ENCODE data around the gene NTRK3.

NTRK3 gene

DNA sequence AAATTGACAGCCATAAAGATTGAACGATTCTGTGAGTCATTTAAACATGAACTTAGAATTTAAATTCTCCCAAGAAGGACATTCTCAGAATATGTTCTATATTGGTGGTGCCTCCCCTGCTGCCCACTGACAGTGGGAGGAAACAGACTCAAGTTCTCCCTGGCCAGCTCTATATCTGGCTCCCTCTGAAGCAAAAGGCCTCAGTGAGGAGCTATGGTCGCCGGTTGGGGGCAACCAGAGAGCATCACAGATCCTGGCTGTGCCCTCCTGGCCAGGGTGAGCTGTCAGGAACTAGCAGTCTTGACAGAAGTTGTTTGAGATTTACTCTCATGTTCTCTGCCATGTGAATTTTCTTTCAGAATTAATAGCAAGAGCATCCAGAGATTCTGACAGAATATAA, 285.5 kb downstream of the NTRK3 start:
- no peak for DNase-seq

DNA sequence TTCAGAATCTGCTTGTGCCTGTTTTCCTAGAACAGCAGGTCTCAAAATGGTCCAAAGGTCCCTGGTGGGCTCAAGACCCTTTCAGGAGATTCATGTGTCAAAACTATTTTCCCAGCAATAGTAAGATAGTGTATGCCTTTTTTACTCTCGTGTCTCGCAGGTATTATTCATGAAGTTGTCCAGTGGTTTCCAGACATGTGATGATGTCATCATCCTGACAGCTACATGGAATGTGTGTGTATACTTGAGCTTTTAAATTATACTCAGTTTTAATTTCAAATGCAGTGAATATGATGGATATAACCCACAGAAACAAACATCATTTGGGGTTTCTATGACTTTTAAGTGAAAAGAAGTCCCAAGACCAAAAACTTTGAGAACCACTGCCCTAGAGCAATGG, 288.6 kb downstream of the NTRK3 start:
- DNase-seq, result no peak

GRCh38 chr15:87965304-87965703, 291.2 kb downstream of the NTRK3 start:
- no peak for DNase-seq

- DNase-seq, result no peak
Observed at GRCh38 chr15:87962428-87962827, 294.1 kb downstream of the NTRK3 start.

DNA sequence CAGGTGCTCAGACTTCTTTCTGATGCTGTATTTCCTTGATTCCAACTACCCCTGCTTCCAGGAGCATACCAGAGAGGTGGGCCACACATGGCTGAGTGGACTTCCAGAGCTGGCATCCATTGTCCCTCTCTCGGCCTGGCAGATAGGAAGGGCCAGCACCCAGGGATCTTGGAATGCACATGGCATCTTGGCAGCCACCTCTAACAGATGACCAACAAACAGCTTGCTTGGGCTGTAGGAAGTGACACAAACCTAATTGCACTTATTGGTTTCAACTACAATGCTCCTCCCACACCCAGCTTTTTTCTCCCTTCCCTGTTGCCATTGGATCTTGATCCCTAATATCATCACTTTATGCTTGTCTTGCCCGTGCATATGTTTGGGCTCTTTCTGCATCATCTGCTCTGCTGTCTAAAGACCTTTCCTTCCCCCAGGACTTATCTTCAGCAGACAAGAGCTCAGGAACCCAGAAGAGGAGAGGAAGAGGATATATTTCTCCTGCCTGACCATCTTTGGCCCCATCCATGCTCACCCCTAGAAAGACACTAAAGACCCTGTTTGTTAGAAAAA, 294.6 kb downstream of the NTRK3 start:
- DNase-seq, result no peak

- DNase-seq, result no peak
Observed at GRCh38 chr15:87959662-87960061, 296.9 kb downstream of the NTRK3 start.

DNA sequence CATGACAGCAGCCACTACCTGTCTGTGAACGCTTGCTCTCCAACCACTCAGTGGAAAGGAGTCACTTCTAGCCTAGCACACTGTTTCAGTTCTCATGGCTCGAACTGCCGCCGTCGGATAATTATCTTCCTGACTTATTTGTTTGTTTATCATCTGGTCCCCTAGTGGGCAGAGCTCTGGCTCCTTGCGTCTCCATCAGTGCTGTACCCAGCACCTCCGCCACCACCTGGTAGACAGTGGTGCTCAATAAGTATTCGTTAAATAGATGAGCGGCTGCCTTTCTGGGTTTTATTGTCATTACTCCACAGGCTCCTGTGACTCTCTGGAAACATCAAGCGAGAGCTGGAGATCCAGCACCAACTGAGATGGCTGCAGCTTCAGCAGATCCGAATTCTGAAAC, 297.5 kb downstream of the NTRK3 start:
- no peak for DNase-seq

GRCh38 chr15:87955284-87955909, 301.1 kb downstream of the NTRK3 start:
- no peak for DNase-seq

GRCh38 chr15:87954793-87955192, 301.7 kb downstream of the NTRK3 start:
- DNase-seq, result no peak

- no peak for DNase-seq
Observed at GRCh38 chr15:87952736-87953287, 303.7 kb downstream of the NTRK3 start.

- no peak for DNase-seq
Observed at GRCh38 chr15:87949575-87950223, 306.8 kb downstream of the NTRK3 start.

DNA sequence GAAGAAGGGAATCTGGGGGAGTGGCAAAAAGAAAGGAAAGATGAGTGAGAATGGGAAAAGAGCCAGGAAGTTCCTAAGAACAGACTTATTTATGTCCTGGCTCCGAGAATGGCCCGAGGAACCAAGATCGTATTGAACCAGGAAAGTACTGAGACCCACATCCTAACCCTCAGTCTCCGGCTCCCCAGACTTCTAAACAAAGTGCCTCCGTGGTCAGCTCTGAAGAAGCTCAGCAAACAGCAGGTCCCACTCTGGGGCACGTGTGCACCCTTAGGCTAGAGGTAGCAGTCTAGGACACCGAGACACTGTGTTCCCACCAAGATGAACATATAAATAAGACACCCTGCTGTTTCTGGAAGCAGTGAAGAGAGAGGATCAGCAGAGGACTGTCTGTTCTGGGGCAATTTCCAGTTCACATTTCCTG, 307.4 kb downstream of the NTRK3 start:
- no peak for DNase-seq

- no peak for DNase-seq
Observed at GRCh38 chr15:87947560-87947959, 309.0 kb downstream of the NTRK3 start.

GRCh38 chr15:87945246-87945645, 311.3 kb downstream of the NTRK3 start:
- DNase-seq, result no peak

DNA sequence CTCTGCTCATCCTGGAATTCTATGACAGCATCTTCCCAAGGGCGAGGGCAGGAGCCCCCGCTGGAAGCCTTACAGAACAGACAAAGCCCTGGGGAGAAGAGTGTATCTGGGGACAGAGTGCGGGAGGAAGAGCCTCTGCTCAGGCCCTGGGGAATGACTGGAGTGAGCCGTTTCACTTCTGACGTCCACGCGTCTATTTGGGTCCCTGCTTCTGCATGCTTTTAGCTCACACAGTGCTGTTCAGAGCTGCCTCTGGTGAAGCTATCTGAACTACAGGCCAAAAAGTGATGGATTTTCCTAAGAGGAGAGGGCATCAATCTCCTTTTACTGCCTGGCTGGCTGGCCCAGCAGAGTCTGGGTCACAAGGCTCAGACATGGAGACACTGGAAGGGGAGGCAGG, 311.8 kb downstream of the NTRK3 start:
- no peak for DNase-seq

DNA sequence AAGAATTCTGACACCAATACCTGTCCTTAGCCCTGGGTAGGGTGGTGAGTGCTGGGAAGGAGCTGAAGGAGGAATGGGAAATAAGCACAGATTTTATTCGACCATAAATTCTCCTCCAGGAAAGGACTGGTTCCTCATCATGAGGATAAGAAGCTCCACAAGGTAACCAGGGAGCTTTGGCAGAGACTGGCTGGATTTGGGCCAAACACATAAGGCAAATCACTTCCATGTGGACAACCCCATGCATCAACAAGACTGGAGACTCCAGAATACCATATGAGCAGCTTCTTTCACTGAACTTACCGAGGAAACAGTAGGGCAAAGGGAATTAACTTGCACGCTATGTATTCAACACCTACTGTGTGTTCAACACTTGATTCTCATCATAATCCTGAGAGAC, 312.5 kb downstream of the NTRK3 start:
- no peak for DNase-seq

GRCh38 chr15:87943626-87944025, 312.9 kb downstream of the NTRK3 start:
- DNase-seq, result no peak

DNA sequence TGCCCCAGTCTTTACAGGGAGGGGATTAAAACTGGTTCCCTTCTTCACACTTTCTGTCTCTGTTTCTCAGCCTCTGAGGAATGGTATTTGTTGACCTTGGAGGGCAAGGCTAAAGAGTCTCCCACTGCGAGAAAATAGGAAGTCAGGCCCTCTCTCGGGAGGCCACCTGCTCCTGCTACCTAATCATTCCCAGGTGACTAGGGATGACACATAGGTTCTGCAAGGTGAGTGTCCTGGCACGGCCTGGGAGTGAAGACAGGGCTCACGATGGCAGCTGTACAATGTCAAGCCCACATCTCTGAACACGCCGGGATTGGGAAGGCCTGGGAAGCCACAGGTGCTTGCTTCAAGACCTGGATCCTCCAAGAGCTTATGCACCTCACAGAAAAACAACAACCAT, 314.2 kb downstream of the NTRK3 start:
- no peak for DNase-seq

GRCh38 chr15:87941606-87942005, 314.9 kb downstream of the NTRK3 start:
- no peak for DNase-seq

GRCh38 chr15:87940768-87941167, 315.8 kb downstream of the NTRK3 start:
- no peak for DNase-seq

GRCh38 chr15:87939848-87940457, 316.6 kb downstream of the NTRK3 start:
- no peak for DNase-seq

GRCh38 chr15:87938031-87938430, 318.5 kb downstream of the NTRK3 start:
- no peak for DNase-seq

DNA sequence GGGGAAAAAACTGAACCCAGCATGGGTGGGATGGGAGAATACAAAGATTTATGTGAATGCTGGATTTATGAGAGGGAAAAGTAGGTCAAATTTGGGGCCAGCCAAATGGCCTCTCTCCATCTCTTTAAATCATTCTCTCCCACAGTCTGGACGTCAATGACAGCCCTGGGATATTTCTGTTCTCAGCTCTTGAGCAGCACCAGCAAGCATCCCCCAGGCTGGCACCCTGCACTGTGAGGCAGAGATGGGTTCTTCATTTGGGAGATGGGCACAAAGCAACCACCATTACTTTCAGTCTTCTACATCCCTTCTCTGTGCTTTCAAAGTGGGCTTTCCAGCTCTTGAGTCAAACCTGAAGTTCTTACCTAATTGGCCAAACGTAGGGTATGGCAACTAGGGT, 321.0 kb downstream of the NTRK3 start:
- no peak for DNase-seq

- no peak for DNase-seq
Observed at GRCh38 chr15:87931584-87931983, 325.0 kb downstream of the NTRK3 start.

Measured in activated CD4-positive, alpha-beta T cell treated with anti-CD3 and anti-CD28 coated beads for 1 hour (primary cell).